Caki2 (cell line): ENCODE data around the gene LMX1B. TPM values are rescaled to one million over a fixed set of nuclear protein-coding genes. Genes with fewer than 3 reads are reported as not detected.
"Not testable (repeated sequence)": the region's sequence is repeated elsewhere in the genome, so short reads cannot be mapped to it uniquely, and the experiment has no call there.

ENCODE experiments used
- DNase-seq: peaks from one replicate; pipeline ENCODE4 v3.0.0-alpha.2; 2015; ENCODE audit warnings: low read depth
- in situ Hi-C: cut with HindIII; loops from 2 replicates; pipeline ENCODE4 v1.10.0; 2016; ENCODE audit warnings: low sequenced_read_pairs, low pct_unique_long_range_greater_than_20kb, mixed read lengths
- total RNA-seq: library from RNA; depleted of rRNA; stranded (reverse); fragments of >200 nt; shearing (Covaris generic); gene quantifications from 2 replicates; pipeline ENCODE4 v1.2.3, GENCODE V29; 2014; ENCODE audit warnings: low replicate concordance; rRNA removed

Gene LMX1B
- 0.47 TPM in 1 of 2 replicates, not detected in the other for total RNA-seq

DNA sequence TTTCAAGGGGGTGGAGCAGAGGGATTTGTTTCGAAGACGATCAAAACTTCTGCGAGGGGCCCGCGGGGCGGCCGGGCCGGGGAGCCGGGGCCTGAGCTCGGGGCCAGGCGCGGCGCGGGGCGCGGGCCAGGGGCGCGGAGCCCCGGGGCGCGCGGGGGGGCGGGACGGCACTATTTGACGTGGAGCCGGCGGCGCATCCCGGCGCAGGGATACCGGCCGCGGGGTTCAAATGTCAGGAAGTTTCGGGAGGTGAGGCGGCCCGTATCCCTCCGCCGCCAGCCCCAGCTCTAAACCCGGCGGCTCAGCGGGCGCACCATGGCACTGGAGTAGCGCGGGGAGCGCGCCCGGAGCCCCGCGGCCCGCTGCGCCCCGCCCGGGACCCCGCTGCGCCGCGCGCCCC is at the start of gene LMX1B:
Gene LMX1B (plus strand): TSS at position 278 of the 400 bp plus-strand sequence. CDS start 522 bp downstream, outside the sequence.
- in situ Hi-C loops = no loop called here
- peak; percentile 22 for DNase-seq

DNA sequence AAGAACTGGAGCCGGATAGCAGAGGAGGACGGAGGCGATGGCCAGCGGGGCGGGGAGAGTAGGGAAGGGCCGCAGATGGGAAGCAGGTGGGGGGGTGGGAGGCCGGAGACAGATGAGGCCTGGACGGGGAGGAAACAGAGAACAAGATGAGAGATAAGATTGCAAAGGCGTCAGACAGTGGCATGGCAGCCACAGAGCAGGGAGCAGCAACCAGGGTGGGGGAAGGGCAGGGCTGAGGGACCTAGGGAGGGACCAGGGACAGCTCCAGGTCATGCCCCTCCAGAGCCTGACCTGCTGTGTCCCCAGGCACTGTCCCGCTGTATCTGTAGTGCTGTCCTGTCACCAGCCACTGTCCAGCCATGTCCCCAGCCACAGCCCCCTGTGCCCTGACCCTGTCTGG is 49.6 kb upstream of the LMX1B start:
- no peak for DNase-seq
- in situ Hi-C loops = no loop called here

DNA sequence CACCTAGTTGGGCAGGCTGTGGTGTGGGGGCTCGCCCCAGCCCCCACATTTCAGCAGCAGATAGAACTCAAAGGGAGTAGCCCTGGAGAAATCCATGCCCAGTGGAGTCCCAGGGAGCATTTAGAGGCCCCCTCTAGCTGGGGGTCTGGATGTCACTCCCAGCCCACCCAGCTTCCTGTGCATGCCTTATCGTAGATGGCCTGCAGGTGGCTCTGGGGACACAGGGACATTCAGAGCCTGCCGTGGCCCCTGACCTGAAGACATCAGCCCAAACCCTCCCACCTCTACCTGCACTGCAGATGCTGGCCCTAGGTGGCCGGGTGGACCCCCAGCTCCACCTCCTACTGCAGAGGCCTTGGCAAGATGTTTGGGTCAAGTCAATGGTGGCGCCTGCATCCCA is 49.0 kb upstream of the LMX1B start:
- in situ Hi-C loops = no loop called here
- DNase-seq = no peak

GRCh38 chr9:126565336-126566128 is 48.2 kb upstream of the LMX1B start:
- in situ Hi-C loops = no loop called here
- DNase-seq = no peak

GRCh38 chr9:126569036-126569435 is 44.7 kb upstream of the LMX1B start:
- in situ Hi-C loops = no loop called here
- peak; percentile 30 for DNase-seq

DNA sequence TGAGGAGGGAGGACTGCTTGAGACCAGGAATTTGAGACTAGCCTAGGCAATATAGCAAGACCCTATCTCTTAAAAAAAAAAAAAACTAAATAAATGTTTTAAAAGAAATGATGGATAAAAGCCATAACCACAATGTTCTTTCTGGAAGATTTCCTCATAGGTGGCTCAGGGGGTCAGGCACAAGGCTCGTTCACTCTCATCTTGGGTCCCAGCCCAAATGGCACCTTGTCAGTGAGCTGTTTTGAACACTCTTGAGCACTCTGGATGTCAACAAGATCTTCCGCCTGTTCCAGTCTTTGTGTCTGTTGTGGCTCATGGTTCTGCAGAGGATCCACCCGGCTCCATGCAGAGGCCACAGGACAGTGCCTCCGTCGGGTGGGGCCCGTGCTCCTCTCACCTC is 35.7 kb upstream of the LMX1B start:
- no peak for DNase-seq
- in situ Hi-C loops = no loop called here

DNA sequence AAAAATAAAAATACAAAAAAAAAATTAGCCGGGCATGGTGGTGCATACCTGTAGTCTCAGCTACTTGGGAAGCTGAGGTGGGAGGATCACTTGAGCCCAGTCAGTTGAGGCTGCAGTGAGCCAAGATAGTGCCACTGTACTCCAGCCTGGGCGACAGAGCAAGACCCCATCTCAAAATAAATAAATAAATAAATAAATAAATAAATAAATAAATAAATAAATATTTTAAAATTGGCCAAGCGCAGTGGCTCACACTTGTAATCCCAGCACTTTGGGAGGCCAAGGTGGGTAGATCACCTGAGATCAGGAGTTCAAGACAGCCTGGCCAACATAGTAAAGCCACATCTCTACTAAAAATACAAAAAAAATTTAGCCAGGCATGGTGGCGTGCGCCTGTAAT is 33.4 kb upstream of the LMX1B start:
- in situ Hi-C loops, DNase-seq: not testable (repeated sequence)

DNA sequence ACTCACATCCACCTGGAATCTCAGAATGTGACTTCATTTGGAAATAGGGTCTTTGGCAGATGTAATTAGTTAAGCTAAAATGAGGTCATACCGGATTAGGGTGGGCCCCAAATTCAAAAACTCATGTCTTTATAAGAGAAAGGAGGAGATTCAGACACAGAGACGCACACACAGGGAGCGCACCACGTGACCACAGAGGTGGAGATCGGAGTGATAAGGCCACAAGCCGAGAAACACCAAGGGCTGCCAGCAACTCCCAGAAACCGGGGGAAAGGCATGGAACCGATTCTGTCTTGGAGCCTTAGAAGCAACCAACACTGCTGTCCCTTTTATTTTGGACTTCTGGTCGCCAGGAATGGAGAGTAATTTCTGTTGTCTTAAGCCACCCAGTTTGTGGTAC is 31.8 kb upstream of the LMX1B start:
- in situ Hi-C loops = no loop called here
- no peak for DNase-seq

DNA sequence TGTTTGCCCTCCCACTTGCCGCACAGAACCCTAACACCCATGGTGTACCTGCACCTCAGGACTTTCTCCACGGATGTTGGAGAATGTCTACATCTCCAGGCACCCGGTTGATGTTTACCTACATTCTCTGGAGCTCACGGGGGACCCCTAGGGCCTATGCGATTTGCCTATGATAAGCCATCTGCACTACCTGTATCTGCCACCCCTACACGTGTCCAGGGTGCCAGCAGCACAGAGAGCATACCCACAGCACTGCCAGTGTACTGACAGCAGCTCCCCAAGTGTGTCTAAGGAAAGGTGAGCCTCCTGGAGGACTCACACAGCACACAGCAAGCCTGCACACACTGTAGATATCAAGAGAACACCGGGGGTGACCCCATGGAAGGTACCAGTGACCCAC is 31.3 kb upstream of the LMX1B start:
- in situ Hi-C loops = no loop called here
- no peak for DNase-seq

- in situ Hi-C loops = no loop called here
- DNase-seq = no peak
Observed at GRCh38 chr9:126583144-126583760, 30.5 kb upstream of the LMX1B start.

DNA sequence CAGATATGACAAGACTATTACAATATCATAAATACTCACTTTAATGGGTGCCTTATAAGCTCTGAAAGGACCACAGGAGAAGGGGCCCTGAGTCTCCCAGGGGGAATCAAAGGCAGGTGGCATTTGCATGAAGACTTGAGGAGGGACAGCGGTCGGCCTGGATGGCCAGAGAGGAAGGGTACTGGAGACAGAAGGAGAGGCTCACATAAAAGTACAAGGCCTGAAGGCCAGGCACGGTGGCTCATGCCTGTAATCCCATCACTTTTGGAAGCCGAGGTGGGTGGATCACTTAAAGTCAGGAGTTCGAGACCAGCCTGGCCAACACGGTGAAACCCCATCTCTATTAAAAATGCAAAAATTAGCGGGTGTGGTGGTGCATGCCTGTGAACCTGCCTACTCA is 29.1 kb upstream of the LMX1B start:
- no peak for DNase-seq
- in situ Hi-C loops = no loop called here

DNA sequence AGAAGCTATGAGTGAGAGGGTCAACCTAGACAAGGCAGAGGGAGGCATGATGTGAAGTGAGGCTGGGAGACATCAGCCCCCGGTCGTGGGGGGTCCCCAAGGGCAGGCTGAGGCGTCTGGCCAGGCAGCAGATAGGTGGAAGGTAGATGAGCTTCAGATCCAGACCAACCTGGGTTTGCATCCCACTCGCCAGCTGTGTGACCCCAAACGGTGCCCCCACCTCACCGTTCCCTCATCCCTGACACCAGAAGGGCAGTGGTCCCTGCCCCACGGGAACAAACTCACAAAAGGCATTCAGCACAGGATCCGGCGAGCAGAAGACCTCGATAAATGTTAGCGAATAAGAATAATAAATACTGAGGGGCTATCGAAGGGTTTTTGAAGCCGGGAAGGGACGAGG is 27.5 kb upstream of the LMX1B start:
- no peak for DNase-seq
- in situ Hi-C loops = no loop called here

DNA sequence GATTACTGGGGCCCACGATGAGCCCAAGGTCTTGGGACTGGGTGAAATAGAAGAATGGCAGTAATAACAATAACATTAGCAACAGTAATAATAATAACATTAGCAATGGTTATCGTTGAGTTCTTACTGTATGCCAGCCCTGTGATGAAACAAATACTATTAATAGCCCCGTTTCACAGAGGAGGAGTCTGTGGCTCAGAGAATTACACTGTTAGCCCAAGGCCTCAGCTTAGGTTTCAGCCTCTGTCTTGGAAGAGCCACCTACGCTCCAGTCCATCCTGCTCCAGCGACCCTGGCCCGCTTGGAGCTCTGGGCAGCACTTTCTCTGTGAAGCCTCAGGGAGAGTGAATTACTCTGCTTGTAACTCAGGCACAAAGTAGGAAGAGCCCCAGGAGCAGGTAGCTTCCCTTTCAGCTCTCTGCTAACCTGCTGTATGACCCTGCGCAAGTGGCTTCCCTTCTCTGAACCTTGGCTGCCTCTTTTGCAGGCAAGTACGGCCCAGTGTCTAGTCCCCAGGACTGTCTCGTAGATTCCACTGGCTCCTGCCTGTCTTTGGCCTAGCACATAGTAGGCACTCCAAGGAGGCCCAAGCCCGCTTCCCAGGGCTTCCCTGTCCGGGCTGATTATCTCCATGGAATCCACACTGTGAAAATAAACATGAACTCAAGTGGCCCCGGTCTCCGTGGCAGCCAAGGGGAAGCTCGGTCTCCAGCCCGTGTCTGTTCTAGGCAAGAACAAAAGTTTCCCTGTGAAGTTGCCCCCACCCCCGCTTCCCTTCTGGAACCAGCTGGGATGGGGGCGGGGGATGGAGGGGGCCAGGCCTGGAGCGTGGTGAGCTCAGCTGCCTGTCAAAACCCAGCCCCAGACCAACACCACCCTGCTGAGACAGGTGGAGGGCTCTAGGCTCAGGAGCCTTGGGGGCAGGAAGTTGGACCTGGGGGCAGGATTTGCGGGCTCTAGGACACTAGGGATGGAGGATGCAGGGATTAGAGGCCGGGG is 26.2 kb upstream of the LMX1B start:
- no peak for DNase-seq
- in situ Hi-C loops = no loop called here

GRCh38 chr9:126588491-126589168 is 25.1 kb upstream of the LMX1B start:
- in situ Hi-C loops = no loop called here
- no peak for DNase-seq

DNA sequence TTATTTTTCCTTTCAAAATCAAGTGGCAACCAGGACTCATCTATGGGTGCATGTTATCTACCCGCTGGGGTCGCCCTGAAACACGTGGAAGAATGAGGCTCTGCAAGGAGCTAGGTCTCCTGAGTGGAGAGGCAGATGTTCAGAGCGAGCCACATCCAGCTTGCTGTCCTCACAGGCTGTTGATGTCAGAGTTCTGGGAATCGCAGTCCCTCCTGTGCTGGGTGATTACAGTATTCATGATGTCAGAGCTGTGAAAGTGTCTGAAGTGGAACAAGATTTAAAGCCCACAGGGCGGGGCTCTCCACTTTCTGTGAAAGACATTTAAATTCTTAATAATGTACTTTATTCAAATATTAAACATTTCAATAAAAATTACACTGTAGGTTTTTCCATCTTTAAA is 24.4 kb upstream of the LMX1B start:
- in situ Hi-C loops = no loop called here

GRCh38 chr9:126591083-126591482 is 22.6 kb upstream of the LMX1B start:
- DNase-seq = peak; percentile 37
- in situ Hi-C loops = no loop called here

More for the DNA sequence above, 24.4 kb upstream of the LMX1B start:
- no peak for DNase-seq

GRCh38 chr9:126591922-126592321 is 21.8 kb upstream of the LMX1B start:
- DNase-seq = no peak
- in situ Hi-C loops = no loop called here

DNA sequence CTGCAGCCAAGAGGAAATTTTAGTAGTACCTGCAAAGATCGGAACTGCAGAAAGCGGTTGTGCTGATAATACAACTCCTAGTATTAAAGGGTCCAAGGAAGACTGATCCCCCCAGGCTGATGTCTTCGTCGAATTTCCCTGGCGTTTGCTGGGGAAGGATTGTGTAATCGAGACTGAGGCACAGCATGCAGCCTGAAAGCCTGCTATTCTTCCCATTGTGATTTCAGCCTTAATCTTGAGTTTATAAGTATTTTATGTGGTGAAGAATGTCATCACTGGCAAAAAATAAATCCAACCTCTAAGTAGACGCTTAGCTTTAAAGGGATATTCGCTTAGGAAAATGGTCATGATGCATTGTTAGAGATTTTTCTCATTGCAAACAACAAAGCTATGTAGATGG is 21.3 kb upstream of the LMX1B start:
- in situ Hi-C loops = no loop called here
- DNase-seq = no peak
